ENCODE data around the gene USP36.

The USP36 gene

DNA sequence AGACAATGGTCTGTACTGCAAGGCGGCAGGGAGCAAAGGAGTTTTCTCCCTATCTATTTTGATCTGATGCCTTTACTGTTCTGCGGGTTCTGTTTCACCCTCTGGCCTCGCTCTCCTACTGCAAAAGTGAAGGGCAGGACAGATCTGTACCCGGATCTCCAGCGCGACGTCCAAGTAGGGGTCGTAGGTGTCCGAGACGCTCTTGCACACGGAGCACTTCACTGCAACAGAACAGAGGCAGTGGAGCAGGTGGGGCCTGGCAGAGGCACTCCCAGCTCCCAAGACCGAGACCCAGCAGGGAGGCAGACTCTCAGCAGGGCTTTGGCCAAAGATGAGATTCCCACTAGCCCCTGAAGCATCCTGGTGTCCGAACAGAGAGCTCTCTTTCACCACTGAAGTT is 19.8 kb downstream of the USP36 start:
- no peak for DNase-seq (ENCODE audit: extremely low read depth, low read depth)
- TF ChIP-seq, protein P1, sequence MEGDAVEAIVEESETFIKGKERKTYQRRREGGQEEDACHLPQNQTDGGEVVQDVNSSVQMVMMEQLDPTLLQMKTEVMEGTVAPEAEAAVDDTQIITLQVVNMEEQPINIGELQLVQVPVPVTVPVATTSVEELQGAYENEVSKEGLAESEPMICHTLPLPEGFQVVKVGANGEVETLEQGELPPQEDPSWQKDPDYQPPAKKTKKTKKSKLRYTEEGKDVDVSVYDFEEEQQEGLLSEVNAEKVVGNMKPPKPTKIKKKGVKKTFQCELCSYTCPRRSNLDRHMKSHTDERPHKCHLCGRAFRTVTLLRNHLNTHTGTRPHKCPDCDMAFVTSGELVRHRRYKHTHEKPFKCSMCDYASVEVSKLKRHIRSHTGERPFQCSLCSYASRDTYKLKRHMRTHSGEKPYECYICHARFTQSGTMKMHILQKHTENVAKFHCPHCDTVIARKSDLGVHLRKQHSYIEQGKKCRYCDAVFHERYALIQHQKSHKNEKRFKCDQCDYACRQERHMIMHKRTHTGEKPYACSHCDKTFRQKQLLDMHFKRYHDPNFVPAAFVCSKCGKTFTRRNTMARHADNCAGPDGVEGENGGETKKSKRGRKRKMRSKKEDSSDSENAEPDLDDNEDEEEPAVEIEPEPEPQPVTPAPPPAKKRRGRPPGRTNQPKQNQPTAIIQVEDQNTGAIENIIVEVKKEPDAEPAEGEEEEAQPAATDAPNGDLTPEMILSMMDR (IDR thresholded peaks at IDR 0.05; ENCODE audit: low read depth, low read length), result no peak

DNA sequence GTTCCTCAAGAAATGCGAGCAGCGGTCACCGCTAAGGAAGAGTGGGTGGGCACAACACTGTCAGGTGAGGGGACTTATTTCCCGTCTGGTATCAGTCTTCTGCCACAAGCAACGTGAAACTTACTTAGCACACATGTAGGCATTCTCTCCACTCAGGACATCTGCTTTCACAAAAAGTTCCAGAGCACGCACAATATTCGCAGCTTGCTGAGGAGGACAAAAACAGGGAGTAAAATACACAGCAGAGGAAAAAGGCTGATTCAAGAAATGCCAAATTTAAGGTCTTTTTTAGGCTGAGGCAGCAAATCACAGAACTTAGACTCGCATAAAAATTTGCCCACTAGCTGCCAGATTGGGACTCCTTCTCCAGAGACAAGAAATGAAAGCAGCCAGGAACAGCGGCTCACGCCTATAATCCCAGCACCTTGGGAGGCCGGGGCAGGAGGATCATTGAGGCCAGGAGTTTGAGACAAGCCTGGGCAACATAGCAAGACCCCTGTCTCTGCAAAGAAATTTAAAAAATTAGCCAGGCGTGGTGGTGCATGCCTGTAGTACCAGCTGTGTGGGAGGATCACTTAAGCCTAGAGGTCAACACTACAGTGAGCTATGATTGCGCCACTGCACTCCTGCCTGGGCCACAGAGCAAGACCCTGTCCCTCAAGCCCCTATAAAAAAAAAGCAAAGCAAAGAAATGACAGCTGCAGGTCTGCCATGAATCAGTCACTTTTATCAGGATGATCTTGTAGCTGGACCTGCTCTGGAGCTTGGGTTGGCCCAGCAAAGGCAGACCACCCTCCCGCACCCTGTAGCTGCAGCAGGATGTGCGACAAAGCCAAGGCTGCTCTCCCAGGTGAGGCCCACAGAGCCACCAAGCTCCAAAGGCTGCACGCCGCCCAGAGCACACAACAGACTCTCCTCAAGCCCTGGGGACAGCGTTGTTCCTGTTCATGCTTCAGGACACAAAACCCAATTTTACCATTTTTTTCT is 20.5 kb downstream of the USP36 start:
- TF ChIP-seq, protein P1 (IDR thresholded peaks at IDR 0.05; ENCODE audit: low read depth, low read length), result no peak
- no peak for DNase-seq (ENCODE audit: extremely low read depth, low read depth)

DNA sequence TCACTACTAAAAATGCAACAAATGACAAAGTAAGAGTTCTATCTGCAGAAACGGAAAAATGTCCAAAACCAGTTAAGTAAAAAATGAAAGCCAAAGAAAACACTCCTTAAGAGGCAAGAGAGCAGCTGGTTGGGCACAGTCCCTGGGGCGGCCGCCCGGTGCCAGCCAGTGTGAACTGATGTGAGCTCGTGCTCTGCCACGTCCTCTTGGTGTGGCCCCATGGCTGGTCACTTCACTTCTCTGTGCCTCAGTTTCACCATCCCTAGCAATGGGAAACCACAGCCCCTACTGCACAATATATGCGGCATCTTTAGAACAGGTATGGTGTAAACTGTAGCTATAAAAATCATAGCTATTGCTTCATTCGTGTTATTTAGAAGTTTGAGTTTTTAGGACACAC is 21.2 kb downstream of the USP36 start:
- TF ChIP-seq, protein P1 (IDR thresholded peaks at IDR 0.05; ENCODE audit: low read depth, low read length), result no peak

GRCh38 chr17:78818932-78819331 is 21.7 kb downstream of the USP36 start:
- TF ChIP-seq, protein P1 (IDR thresholded peaks at IDR 0.05; ENCODE audit: low read depth, low read length), result no peak
- DNase-seq (ENCODE audit: extremely low read depth, low read depth), result no peak

More for the DNA sequence above, 21.2 kb downstream of the USP36 start:
- no peak for DNase-seq (ENCODE audit: extremely low read depth, low read depth)

- no peak for DNase-seq (ENCODE audit: extremely low read depth, low read depth)
- TF ChIP-seq, protein P1 (IDR thresholded peaks at IDR 0.05; ENCODE audit: low read depth, low read length), result no peak
Observed at GRCh38 chr17:78818152-78818846, 22.3 kb downstream of the USP36 start.

GRCh38 chr17:78817123-78817522 is 23.5 kb downstream of the USP36 start:
- TF ChIP-seq, protein P1 (IDR thresholded peaks at IDR 0.05; ENCODE audit: low read depth, low read length), result no peak
- DNase-seq (ENCODE audit: extremely low read depth, low read depth), result no peak

DNA sequence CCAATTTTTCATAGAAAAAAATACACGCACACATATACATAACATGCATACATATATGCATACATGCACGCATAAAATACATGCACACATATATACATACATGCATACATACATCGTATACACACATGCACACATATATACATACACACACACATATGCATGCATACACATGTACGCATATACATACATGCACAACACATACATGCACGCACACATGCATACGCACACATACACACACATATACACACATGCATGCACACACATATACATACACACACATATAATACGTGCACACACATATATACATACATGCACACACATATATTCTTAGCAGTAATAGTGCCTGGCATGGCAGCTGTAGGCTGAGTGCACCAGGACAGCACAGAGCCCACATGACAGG is 24.9 kb downstream of the USP36 start:
- TF ChIP-seq, protein P1 (IDR thresholded peaks at IDR 0.05; ENCODE audit: low read depth, low read length), result no peak
- no peak for DNase-seq (ENCODE audit: extremely low read depth, low read depth)

All from AG09319 (cell line).